Activated B cell treated with CpG ODN at 0.5 μM for 24 hours (primary cell): ENCODE measurements around the gene YPEL1. TPM values are rescaled to one million over a fixed set of nuclear protein-coding genes. Genes with fewer than 3 reads are reported as not detected.

Source experiments
- ATAC-seq: fragments of 200-7000 bp; cut with Tn5 transposase; one replicate; pipeline ENCODE4 v1.10.0; 2021; ENCODE audit warnings: low read depth, mild to moderate bottlenecking, moderate library complexity
- CTCF ChIA-PET: fragments of 350-600 bp; sonication (Branson Sonifier 250); formaldehyde crosslinking; loops from one replicate; lab custom pipeline; 2021; ENCODE audit warnings: antibody characterized with exemption; lab: Charles Lee
- POLR2A ChIA-PET: fragments of 350-600 bp; sonication (Branson Sonifier 250); formaldehyde crosslinking; loops from one replicate; lab custom pipeline; 2021; ENCODE audit warnings: antibody characterized with exemption; lab: Charles Lee
- DNase-seq: peaks from one replicate; pipeline ENCODE4 v3.0.0; 2022
- H3K27ac Mint-ChIP-seq: one replicate; pipeline ENCODE4 v1.8.0; 2020; ENCODE audit warnings: mixed read lengths
- H3K27me3 Mint-ChIP-seq: one replicate; pipeline ENCODE4 v1.8.0; 2021; ENCODE audit warnings: mixed read lengths
- H3K36me3 Mint-ChIP-seq: one replicate; pipeline ENCODE4 v1.8.0; 2021; ENCODE audit warnings: low read depth, mixed read lengths
- H3K4me1 Mint-ChIP-seq: one replicate; pipeline ENCODE4 v1.8.0; 2021; ENCODE audit warnings: mixed read lengths
- H3K4me3 Mint-ChIP-seq: one replicate; pipeline ENCODE4 v1.8.0; 2020; ENCODE audit warnings: mild to moderate bottlenecking, mixed read lengths
- H3K9me3 Mint-ChIP-seq: one replicate; pipeline ENCODE4 v1.8.0; 2020; ENCODE audit warnings: mixed read lengths
- CTCF ChIP-seq: fragments of 200-600 bp; IDR thresholded peaks from one replicate; pipeline ENCODE4 v1.8.0; 2022; ENCODE audit warnings: antibody characterized with exemption, mild to moderate bottlenecking
- intact Hi-C: fragments of 100-400 bp; cut with micrococcal nuclease; formaldehyde crosslinking; loops from one replicate; pipeline ENCODE4 v1.15.1; 2024
- total RNA-seq: library from RNA; stranded (reverse); gene quantifications from 2 replicates; pipeline ENCODE4 v1.2.3, GENCODE V29; 2022

The YPEL1 gene
- total RNA-seq, 1 donor from 2014 or later, result 4.1 TPM

DNA sequence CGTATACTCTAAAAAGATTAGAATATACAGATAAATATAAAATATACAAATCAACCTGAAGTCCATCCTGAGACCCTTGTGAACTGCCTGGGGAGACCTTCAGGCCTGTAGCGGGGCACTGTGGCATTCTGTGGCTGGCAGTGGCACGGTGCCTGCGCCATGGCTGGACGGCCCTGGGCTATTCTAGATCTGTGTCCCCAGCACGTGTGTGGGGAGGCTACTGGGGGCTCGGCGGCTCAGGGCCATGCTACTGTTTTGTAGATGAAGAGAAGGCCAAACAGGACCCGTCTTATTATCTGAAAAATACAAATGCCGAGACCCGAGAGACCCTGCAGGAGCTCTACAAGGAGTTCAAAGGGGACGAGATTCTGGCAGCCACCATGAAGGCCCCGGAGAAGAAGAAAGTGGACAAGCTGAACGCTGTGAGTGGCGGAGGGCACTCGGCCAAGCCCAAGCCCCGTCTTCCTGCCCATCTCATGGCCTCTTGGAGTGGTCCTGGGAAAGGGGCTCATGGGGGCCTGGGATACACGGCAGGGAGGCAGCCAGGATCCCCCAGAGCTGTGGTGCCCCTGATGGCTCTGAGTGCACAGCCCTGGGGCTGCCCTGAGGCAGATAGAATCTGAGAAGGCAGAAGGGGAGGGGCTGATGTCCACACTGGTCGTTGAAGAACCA, 51.0 kb downstream of the YPEL1 start:
- DNase-seq (no peak), ATAC-seq (no peak)
- Mint-ChIP-seq H3K27ac (no peak overlapping the region), H3K36me3 (peaks cover 57% of the 10 kb centered on the region), H3K27me3 (no peaks in the 10 kb centered on the region), H3K9me3 (no peaks in the 10 kb centered on the region), H3K4me3 (no peak overlapping the region), H3K4me1 (peaks cover 8% of the 10 kb centered on the region)
- POLR2A ChIA-PET, result no interaction called here
- intact Hi-C loops, result no loop called here
- CTCF ChIA-PET, result no interaction called here
- no peak for TF ChIP-seq CTCF

- CTCF ChIA-PET, result no interaction called here
- Mint-ChIP-seq H3K36me3 (peaks cover 49% of the 10 kb centered on the region), H3K4me3 (no peak overlapping the region), H3K4me1 (peaks cover 3% of the 10 kb centered on the region), H3K27me3 (no peaks in the 10 kb centered on the region), H3K9me3 (no peaks in the 10 kb centered on the region), H3K27ac (no peak overlapping the region)
- TF ChIP-seq CTCF, result no peak
- POLR2A ChIA-PET, result interaction anchor here (0.5 kb wide), 1 partner anchor 197 kb away, joined by 4 read pairs; no protein-coding TSS in a partner anchor
- DNase-seq, result no peak
- ATAC-seq, result no peak
- intact Hi-C loops, result no loop called here
These were observed 52.2 kb downstream of the YPEL1 start for GRCh38 chr22:21683401-21683811.

DNA sequence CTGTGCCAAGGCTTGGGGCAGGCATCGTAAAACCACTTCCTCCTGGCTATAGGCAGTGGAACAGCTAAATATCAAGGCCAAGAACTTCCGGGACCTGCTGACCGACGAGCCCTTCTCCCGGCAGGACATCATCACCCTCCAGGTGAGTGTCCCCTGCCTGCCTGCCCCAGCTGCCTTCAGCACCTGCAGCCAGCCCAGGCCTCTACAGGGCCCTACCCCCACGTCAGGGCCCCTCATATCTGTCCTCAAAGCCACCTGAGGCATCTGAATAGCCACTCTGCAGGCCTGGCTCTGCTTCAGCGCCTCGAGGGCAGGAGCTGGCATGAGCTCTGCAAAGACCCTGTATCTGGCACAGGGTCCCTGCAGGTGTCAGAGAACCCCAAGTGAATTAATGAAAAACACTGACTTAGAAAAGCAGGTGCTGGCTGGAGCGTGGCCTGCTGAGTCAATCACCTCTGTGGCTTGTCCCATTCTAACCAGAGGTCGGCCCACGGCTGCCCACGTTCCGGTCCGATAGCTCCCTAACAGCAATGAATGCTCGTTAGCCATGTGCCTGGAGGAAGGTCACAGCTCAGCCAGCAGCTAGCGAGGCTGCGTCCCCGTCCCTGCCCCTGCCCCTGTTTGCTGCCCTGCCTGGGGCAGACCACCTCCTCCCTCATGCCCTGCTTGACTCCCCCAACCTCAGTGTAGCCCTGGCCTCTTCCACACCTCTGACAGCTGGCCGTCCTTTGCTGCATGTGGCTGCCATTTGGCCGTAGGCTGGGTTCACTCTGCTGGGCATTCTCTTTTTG, 53.0 kb downstream of the YPEL1 start:
- no peak for TF ChIP-seq CTCF
- intact Hi-C loops, result no loop called here
- peaks cover 55% of the 10 kb centered on the region for H3K36me3 Mint-ChIP-seq
- H3K4me1 Mint-ChIP-seq, result no peaks in the 10 kb centered on the region
- ATAC-seq, result no peak
- CTCF ChIA-PET, result no interaction called here
- H3K4me3 Mint-ChIP-seq, result no peak overlapping the region
- H3K9me3 Mint-ChIP-seq, result no peaks in the 10 kb centered on the region
- POLR2A ChIA-PET, result interaction anchor here (0.5 kb wide), 1 partner anchor 198 kb away, joined by 4 read pairs; no protein-coding TSS in a partner anchor
- no peak overlapping the region for H3K27ac Mint-ChIP-seq
- DNase-seq, result no peak
- no peaks in the 10 kb centered on the region for H3K27me3 Mint-ChIP-seq

- no peak for TF ChIP-seq CTCF
- no peaks in the 10 kb centered on the region for H3K4me1 Mint-ChIP-seq
- H3K4me3 Mint-ChIP-seq, result no peak overlapping the region
- no peaks in the 10 kb centered on the region for H3K9me3 Mint-ChIP-seq
- no peaks in the 10 kb centered on the region for H3K27me3 Mint-ChIP-seq
- ATAC-seq (no peak), DNase-seq (no peak)
- POLR2A ChIA-PET, result no interaction called here
- intact Hi-C loops, result no loop called here
- peaks cover 55% of the 10 kb centered on the region for H3K36me3 Mint-ChIP-seq
- no peak overlapping the region for H3K27ac Mint-ChIP-seq
- CTCF ChIA-PET, result no interaction called here
These were observed 53.8 kb downstream of the YPEL1 start for GRCh38 chr22:21681566-21682370.
